Panc1 (cell line): ENCODE measurements around the gene FUT8. TPM values are rescaled to one million over a fixed set of nuclear protein-coding genes. Genes with fewer than 3 reads are reported as not detected.

Experiments used
- ATAC-seq: fragments of 200-7000 bp; cut with Tn5 transposase; 2 replicates; pipeline ENCODE4 v1.9.1; 2020; ENCODE audit warnings: mild to moderate bottlenecking, moderate library complexity
- BruUV-seq: library from RNA; stranded (reverse); fragments of 400-500 nt; replicated peaks from 2 replicates; lab custom pipeline; 2021; lab: Mats Ljungman, UMichigan
- CTCF ChIA-PET: fragments of 300-600 bp; sonication (Branson Sonifier 250); formaldehyde crosslinking; loops from one replicate; lab custom pipeline; 2022; ENCODE audit warnings: antibody characterized with exemption; lab: Charles Lee
- POLR2A ChIA-PET: fragments of 300-600 bp; sonication (Branson Sonifier 250); formaldehyde crosslinking; loops from one replicate; lab custom pipeline; 2022; ENCODE audit warnings: antibody characterized with exemption; lab: Charles Lee
- DNase-seq: peaks from one replicate; pipeline ENCODE4 v3.0.0-alpha.2; 2010; ENCODE audit warnings: low read depth, low spot score
- H3K27ac ChIP-seq: 2 replicates; pipeline ENCODE4 v1.5.1; 2011; ENCODE audit warnings: mild to moderate bottlenecking, low read length, inconsistent platforms
- H3K27me3 ChIP-seq: fragments of 200-500 bp; sonication (Bioruptor generic); 2 replicates; pipeline ENCODE4 v1.6.0; 2014; ENCODE audit warnings: low read length, inconsistent platforms; ENCODE audit not compliant: control insufficient read depth, insufficient read depth
- H3K36me3 ChIP-seq: fragments of 200-500 bp; sonication (Bioruptor generic); 2 replicates; pipeline ENCODE4 v1.5.1; 2014; ENCODE audit warnings: inconsistent platforms, mild to moderate bottlenecking, low read length, moderate library complexity; ENCODE audit not compliant: control insufficient read depth, insufficient read depth
- H3K4me1 ChIP-seq: 2 replicates; pipeline ENCODE4 v1.5.1; 2011; ENCODE audit warnings: inconsistent platforms, mild to moderate bottlenecking, low read length, moderate library complexity; ENCODE audit not compliant: control insufficient read depth, insufficient read depth
- H3K4me3 ChIP-seq, 2 experiments: 2 replicates each; pipeline ENCODE4 v1.5.1; 2011 to 2012; ENCODE audit warnings: low read depth in 2 of 2, low read length in 2 of 2, mild to moderate bottlenecking in 2 of 2, inconsistent platforms in 1 of 2, moderate library complexity in 1 of 2
- H3K9me3 ChIP-seq: fragments of 200-500 bp; sonication (Bioruptor generic); 2 replicates; pipeline ENCODE4 v1.5.1; 2014; ENCODE audit warnings: low read depth, mild to moderate bottlenecking, inconsistent platforms, low read length, moderate library complexity; ENCODE audit not compliant: control insufficient read depth, insufficient read depth
- POLR2AphosphoS5 ChIP-seq: IDR thresholded peaks from 2 replicates; pipeline ENCODE4 v1.6.1; 2012; ENCODE audit warnings: mild to moderate bottlenecking, low read depth, low read length, moderate library complexity
- SIN3A ChIP-seq: IDR thresholded peaks from 2 replicates; pipeline ENCODE4 v1.6.1; 2012; ENCODE audit warnings: low read depth, mild to moderate bottlenecking, low read length, moderate library complexity, borderline replicate concordance; ENCODE audit not compliant: insufficient read depth
- TCF7L2 ChIP-seq: IDR thresholded peaks from 2 replicates; pipeline ENCODE4 v1.6.1; 2011; ENCODE audit warnings: mild to moderate bottlenecking, low read depth, low read length, inconsistent platforms
- in situ Hi-C: cut with HindIII; loops from 2 replicates; pipeline ENCODE4 v1.10.0; 2016; ENCODE audit warnings: low sequenced_read_pairs, low pct_unique_long_range_greater_than_20kb
- intact Hi-C: fragments of 100-400 bp; cut with micrococcal nuclease; formaldehyde crosslinking; loops from one replicate; pipeline ENCODE4 v1.10.0; 2022; ENCODE audit not compliant: unreplicated experiment
- total RNA-seq: library from RNA; stranded (reverse); gene quantifications from one replicate; pipeline ENCODE4 v1.2.1, GENCODE V29; 2021; ENCODE audit not compliant: unreplicated experiment
- TF ChIP-seq, protein P1 (sequence below), 2 experiments: IDR thresholded peaks; 2 replicates each; pipeline ENCODE4 v1.6.1; 2011 to 2012; ENCODE audit warnings: low read depth in 2 of 2, control low read depth in 1 of 2, low read length in 1 of 2, mild to moderate bottlenecking in 1 of 2, moderate library complexity in 1 of 2; ENCODE audit not compliant: insufficient read depth in 1 of 2
- TF ChIP-seq, protein P2 (sequence below): fragments of 450-650 bp; IDR thresholded peaks from 2 replicates; pipeline ENCODE4 v1.5.1; 2017; ENCODE audit warnings: mild to moderate bottlenecking

FUT8 gene
- total RNA-seq, 1 experiment from 2014 or later: 31.4 TPM

DNA sequence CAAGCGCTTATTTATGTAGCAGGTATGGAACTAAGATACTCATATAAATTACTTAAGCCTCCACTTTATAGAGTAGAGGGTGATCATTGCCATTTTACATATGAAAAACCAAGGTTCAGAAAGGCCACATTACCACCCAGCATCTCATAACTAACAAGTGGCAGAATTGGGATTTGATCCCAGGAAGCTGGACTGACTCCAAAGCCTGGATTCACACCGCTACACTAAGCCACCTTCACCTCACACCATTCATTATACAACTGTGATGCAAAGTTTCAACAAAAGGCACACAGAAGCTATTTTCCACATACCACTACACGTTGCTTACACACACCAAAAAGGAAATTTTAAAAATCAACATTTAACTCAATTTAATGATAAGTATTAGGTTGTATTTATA is 370.6 kb downstream of the FUT8 start:
- no peaks in the 10 kb centered on the region for H3K9me3 ChIP-seq
- DNase-seq: no peak
- BruUV-seq: no TSS peak
- no peak overlapping the region for H3K4me3 ChIP-seq
- no peak overlapping the region for H3K27ac ChIP-seq
- ChIA-PET CTCF (no interaction called here), POLR2A (no interaction called here)
- H3K36me3 ChIP-seq: no peaks in the 10 kb centered on the region
- H3K27me3 ChIP-seq: no peaks in the 10 kb centered on the region; the same call in 1 of the 2 replicates
- H3K4me1 ChIP-seq: no peaks in the 10 kb centered on the region
- in situ Hi-C loops (no loop called here), intact Hi-C loops (no loop called here)
- ATAC-seq: no peak
- TF ChIP-seq, protein P1, sequence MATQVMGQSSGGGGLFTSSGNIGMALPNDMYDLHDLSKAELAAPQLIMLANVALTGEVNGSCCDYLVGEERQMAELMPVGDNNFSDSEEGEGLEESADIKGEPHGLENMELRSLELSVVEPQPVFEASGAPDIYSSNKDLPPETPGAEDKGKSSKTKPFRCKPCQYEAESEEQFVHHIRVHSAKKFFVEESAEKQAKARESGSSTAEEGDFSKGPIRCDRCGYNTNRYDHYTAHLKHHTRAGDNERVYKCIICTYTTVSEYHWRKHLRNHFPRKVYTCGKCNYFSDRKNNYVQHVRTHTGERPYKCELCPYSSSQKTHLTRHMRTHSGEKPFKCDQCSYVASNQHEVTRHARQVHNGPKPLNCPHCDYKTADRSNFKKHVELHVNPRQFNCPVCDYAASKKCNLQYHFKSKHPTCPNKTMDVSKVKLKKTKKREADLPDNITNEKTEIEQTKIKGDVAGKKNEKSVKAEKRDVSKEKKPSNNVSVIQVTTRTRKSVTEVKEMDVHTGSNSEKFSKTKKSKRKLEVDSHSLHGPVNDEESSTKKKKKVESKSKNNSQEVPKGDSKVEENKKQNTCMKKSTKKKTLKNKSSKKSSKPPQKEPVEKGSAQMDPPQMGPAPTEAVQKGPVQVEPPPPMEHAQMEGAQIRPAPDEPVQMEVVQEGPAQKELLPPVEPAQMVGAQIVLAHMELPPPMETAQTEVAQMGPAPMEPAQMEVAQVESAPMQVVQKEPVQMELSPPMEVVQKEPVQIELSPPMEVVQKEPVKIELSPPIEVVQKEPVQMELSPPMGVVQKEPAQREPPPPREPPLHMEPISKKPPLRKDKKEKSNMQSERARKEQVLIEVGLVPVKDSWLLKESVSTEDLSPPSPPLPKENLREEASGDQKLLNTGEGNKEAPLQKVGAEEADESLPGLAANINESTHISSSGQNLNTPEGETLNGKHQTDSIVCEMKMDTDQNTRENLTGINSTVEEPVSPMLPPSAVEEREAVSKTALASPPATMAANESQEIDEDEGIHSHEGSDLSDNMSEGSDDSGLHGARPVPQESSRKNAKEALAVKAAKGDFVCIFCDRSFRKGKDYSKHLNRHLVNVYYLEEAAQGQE (IDR thresholded peaks at IDR 0.05; ENCODE audit: insufficient read depth in 1 of 2, low read depth in 2 of 2, low read length in 1 of 2): no peak
- TF ChIP-seq TCF7L2 (no peak), SIN3A (no peak), POLR2AphosphoS5 (no peak)
- TF ChIP-seq, protein P2, sequence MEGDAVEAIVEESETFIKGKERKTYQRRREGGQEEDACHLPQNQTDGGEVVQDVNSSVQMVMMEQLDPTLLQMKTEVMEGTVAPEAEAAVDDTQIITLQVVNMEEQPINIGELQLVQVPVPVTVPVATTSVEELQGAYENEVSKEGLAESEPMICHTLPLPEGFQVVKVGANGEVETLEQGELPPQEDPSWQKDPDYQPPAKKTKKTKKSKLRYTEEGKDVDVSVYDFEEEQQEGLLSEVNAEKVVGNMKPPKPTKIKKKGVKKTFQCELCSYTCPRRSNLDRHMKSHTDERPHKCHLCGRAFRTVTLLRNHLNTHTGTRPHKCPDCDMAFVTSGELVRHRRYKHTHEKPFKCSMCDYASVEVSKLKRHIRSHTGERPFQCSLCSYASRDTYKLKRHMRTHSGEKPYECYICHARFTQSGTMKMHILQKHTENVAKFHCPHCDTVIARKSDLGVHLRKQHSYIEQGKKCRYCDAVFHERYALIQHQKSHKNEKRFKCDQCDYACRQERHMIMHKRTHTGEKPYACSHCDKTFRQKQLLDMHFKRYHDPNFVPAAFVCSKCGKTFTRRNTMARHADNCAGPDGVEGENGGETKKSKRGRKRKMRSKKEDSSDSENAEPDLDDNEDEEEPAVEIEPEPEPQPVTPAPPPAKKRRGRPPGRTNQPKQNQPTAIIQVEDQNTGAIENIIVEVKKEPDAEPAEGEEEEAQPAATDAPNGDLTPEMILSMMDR: no peak

DNA sequence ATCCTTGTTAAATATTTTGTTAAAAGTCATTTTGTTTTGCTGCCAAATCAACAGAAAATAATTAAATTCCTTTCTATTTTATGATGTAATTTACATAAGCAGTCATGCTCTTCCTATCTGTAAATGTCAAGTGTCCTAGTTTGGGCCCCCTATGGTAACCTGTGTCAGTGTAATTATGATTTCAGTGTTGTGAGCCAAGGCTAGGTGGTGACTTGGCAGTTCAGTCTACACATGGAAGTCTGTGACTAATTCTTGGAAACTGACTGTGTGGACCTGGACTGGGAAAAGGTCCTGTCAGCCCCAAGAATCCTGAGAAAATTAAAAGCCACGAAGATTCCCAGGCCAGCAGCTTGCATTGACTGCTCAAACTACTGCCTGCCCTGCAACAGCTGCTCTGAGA is 371.0 kb downstream of the FUT8 start:
- CTCF ChIA-PET: no interaction called here

More for the DNA sequence above, 371.0 kb downstream of the FUT8 start:
- Histone ChIP-seq H3K27me3 (no peaks in the 10 kb centered on the region; the same call in 1 of the 2 replicates), H3K9me3 (no peaks in the 10 kb centered on the region), H3K27ac (no peak overlapping the region), H3K4me3 (no peak overlapping the region), H3K36me3 (no peaks in the 10 kb centered on the region), H3K4me1 (no peaks in the 10 kb centered on the region)
- ATAC-seq (no peak), DNase-seq (no peak)
- TF ChIP-seq POLR2AphosphoS5 (no peak), SIN3A (no peak), TCF7L2 (no peak)
- TF ChIP-seq, protein P1 (IDR thresholded peaks at IDR 0.05; ENCODE audit: insufficient read depth in 1 of 2, low read depth in 2 of 2, low read length in 1 of 2): no peak
- TF ChIP-seq, protein P2: no peak
- in situ Hi-C loops: no loop called here
- BruUV-seq: no TSS peak
- intact Hi-C loops: no loop called here
- POLR2A ChIA-PET: no interaction called here
